Suppressor macrophage treated with lipopolysaccharide for 4 hours (primary cell): ENCODE data around the gene TPMT.
A peak's percentile ranks its signal among the peaks of the same experiment; 100 is the strongest.
"Not testable (repeated sequence)": the region's sequence is repeated elsewhere in the genome, so short reads cannot be mapped to it uniquely, and the experiment has no call there.

ENCODE experiments used
- DNase-seq: peaks from one replicate; pipeline ENCODE4 v3.0.0-alpha.2; 2020

TPMT gene

DNA sequence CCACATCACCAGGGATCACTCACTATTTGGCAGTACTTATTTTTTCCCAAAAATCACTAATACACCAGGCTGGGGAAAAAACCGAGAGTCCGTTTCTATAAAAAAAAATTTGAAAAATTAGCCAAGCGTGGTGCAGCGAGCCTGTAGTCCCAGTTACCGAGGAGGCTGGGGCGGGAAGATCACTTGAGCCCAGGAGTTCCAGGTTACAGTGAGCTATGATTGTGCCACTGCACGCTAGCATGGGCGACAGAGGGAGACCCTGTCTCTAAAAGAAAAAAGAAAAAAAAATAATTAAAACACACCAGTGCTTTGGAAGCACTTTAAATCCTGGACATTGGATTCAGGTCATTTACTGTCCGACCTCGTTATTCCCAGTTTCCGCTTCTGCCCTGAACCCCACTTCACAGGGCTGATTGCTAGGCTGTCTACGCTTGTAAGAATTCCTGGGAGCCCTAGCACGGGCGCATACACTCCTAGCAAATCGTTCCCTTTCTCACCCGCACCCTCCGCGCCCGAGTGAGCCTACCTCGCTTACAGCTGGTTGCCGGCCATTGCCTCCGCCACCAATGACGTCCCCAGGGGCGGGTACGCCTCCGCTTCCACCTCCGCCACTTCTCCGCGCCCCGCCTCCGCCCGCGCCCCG, at the start of gene TPMT:
Gene TPMT (minus strand): TSS at position 571 of the 643 bp plus-strand sequence. CDS start 5,950 bp downstream, outside the sequence.
- DNase-seq, result no peak

GRCh38 chr6:18203786-18204185, 48.9 kb upstream of the TPMT start:
- no peak for DNase-seq

- no peak for DNase-seq
Observed at GRCh38 chr6:18192026-18192425, 37.1 kb upstream of the TPMT start.

DNA sequence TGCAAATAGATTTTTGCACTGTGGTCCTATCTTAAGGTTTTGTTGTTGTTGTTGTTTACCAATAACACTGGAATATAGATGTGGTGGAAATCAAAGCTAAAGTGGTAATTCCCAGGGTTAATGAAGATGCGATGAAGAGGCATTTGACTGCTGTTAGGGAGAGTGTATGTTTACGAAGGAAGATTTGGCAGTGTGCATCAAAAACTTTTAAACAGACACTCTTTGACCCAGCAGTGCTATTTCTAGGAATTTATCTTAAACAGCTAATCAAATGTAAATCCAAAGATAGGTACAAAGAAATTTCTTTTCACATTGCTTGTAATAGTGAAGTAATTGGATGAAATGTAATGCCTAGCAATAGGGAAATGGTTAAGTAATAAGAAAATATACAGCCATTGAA, 34.3 kb upstream of the TPMT start:
- DNase-seq, result no peak

- no peak for DNase-seq
Observed at GRCh38 chr6:18187701-18188100, 32.8 kb upstream of the TPMT start.

- DNase-seq, result peak; percentile 64
Observed at GRCh38 chr6:18186540-18187250, 31.8 kb upstream of the TPMT start.

GRCh38 chr6:18186033-18186432, 31.2 kb upstream of the TPMT start:
- no peak for DNase-seq

- no peak for DNase-seq
Observed at GRCh38 chr6:18185624-18186023, 30.7 kb upstream of the TPMT start.

DNA sequence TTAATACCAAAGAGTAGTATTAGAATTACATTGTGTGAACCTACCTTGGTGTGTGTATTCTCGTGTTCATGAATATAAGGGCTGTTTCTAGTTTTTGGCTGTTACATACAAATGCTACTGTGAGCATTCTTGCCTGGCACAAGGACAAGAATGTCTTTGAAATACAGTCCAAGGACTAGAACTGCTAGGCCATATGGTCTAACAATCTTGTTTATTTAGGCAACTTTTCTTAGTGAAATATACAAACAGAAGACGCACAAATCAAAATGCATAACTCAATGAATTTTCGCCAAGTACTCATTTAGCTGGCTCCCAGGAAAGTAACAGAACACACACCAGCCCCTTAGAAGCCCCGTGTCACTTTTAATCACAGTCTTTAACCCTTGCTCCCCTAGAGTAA, 28.9 kb upstream of the TPMT start:
- DNase-seq, result no peak

DNA sequence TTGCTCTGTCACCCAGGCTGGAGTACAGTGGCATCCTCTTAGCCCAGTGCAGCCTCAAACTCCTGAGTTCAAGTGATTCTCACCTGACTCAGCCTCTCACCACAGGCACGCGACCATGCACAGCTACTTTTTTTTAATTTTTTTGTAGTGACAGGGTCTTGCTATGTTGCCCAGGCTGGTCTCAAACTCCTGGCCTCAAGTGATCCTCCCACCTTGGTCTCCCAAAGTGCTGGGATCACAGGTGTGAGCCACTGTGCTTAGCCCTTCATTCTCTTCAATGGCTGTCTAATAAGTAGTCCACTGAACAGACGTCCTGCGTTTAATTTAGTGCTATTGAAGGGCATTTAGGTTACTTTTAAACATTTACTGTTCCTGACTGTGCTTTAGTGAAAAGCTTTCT, 27.7 kb upstream of the TPMT start:
- no peak for DNase-seq

DNA sequence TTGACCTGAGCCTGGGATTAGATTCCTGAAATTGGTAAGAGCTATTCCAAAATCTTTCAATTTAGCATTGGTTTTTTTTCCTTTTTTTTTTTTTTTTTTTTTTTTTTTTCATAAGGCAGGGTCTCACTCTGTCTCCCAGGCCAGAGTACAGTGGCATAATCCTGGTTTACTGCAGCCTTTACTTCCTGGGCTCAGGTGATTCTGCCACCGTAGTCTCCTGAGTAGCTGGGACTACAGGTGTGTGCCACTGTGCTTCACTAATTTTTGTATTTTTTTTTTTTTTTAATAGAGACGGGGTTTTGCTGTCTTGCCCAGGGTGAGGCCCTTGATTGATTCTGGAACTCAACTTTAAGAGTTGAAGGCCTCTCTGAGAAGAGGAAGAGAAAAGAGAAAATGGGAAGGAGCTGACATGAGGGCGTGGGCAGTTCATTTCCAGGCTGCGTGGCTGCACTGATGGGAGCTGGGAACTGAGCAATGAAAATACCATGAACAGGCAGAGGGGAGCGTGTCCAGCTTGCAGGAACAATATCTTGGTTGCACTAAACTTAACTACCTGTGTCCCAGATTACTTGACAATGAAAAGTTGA, 25.0 kb upstream of the TPMT start:
- DNase-seq, result peak; percentile 81

DNA sequence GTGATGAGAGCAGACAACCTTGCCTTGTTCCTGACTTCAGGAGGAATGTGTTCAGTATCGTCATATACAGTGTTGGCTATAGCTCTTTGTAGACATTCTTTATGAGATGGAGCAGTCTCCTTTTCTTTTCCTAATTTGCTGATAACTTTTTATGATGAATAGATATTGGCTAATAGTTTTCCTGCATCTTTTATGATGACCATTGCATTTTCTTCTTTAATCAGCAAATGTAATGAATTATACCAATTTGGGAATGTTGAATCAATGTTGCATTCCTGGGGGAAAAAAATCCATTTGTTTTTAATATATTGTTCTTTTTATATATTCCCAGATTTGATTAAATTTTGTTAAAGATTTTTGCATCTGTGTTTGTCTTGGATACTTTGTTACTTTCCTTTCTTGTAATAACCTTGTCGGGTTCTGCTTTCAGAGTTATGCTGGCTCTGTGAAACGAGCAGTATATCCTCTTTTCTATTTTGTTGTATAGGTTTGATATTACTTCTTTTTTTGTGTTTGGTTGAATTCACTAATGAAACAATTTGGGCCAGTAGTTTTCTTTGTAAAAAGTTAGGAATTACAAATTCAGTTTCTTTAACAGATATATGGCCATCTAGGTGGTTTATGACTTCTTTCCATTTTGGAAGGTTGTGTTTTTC, 24.2 kb upstream of the TPMT start:
- peak; percentile 49 for DNase-seq

GRCh38 chr6:18177286-18177965, 22.5 kb upstream of the TPMT start:
- peak; percentile 65 for DNase-seq

DNA sequence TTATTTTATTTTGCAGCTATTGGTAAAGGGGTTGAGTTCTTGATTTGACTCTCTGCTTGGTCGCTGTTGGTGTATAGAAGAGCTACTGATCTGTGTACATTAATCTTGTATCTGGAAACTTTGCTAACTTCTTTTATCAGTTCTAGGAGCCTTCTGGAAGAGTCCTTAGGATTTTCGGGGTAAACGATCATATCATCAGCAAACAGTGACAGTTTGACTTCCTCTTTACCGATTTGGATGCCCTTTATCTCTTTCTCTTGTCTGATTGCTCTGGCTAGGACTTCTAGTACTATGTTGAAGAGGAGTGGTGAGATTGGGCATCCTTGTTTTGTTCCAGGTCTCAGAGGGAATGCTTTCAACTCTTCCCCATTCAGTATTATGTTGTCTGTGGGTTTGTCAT, 21.3 kb upstream of the TPMT start:
- DNase-seq, result not testable (repeated sequence)

DNA sequence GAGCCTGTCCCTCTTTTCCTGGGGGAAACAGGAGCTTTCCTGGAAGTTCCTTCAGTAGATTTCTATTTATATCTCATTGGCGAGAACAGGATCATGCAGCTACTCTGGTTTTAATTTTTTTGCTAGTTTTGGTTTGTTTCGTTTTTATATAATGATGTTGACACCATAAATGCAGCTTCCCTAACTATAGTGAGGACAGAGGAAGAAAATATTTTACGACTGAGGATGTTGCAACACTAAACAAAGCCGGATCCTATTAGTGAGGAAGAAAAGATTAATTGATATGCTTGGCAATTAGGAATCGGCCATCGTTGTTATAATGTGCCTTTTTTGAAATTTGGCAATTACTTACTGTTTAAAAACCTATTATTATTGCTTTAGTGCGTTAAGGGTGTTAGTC, 17.0 kb upstream of the TPMT start:
- peak; percentile 75 for DNase-seq

DNA sequence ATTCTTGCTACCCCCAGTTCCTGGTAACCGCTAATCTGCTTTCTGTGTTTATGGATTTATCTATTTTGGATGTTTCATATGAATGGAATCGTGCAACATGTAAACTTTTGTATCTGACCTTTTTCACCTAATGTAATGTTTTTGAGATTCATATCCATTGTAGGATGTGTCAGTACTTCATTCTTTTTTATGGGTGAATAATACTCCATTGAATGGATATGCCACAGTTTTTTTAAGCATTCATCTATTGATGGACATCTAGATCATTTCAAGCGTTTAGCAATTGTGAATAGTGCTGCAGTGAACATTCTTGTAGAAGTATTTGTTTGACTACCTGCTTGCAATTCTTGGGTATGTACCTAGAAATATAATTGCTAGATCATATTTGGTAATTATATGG, 13.4 kb upstream of the TPMT start:
- DNase-seq, result no peak

GRCh38 chr6:18166312-18167036, 11.6 kb upstream of the TPMT start:
- peak; percentile 48 for DNase-seq

DNA sequence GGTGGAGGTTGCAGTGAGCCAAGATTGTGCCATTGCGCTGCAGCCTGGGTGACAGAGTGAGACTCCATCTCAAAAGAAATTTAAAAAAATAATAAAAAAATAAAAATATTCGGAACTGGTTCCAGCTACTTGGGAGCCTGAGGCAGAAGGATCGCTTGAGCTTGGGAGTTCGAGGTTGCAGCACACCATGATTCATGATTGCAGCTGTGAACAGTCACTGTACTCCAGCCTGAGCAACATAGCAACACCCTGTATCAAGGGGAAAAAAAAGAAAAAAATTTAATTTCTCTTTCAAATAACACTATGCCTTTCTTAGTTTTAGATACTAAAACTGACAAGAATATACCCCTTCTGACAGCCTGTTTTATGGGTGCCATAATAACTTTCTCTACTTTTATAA, 10.9 kb upstream of the TPMT start:
- DNase-seq, result no peak

DNA sequence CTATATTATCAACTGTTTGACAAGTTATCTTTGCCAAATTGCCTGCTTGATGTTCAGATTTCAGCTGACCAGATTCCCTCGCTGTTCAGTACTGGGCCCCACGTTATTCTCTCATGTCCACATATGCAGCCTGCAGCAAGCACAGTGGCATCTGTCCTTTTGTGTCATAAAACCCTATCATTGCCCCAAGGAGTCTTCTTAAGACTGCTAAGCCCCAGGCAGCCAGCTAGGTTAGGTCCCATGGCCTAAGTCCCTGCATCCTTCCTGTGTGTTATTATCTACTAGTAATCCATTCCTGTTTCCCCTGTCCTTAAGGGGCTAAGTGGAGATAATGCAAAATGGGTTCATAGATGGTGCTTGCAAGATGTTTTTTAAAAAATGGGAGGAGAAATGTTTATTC, 7.5 kb upstream of the TPMT start:
- DNase-seq, result no peak

- DNase-seq, result no peak
Observed at GRCh38 chr6:18161431-18161830, 6.6 kb upstream of the TPMT start.

- peak; percentile 71 for DNase-seq
Observed at GRCh38 chr6:18160911-18161310, 6.0 kb upstream of the TPMT start.

GRCh38 chr6:18155864-18156421, 1.1 kb upstream of the TPMT start:
- peak; percentile 41 for DNase-seq
